ENCODE data around the gene PLEKHA6.
"Not testable (repeated sequence)": the region's sequence is repeated elsewhere in the genome, so short reads cannot be mapped to it uniquely, and the experiment has no call there.

The PLEKHA6 gene

DNA sequence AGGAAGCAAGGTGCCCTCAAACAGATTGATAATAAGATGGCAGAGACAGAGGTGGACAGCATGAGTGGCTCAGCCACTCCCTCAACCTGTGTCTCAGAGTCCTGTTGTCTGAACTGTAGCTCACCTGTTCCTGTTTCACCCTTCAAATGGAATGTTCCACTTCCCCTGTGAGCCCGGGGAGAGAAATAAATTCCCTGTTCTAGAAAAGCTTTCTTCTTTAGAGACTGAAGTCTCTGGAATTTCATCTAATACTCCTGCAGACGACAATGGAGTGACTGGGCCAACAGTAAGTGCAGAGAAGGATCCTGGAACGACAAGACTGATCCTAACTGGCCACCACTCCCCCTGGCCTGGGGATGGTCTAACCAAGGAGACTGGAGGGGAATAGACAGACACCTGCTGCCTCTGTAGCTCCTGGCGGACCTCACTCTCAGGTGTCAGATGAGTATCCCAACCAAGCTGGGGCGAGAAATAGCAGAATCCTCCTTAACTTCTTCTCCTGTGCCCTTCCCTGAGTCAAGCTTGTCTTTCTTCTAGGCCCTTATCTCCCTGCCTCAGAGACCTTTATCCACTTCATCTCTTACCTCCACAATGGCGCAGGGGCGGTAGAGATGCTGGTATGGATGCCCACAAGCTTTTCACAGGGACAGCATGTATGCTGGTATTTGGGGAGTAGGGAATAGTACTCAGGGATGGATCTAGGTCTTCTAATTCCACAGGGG is 45.4 kb downstream of the PLEKHA6 start:
- no peaks in the 10 kb centered on the region for H3K36me3 ChIP-seq (ENCODE audit: control insufficient read depth, low read length)
- H3K27me3 ChIP-seq (ENCODE audit: control insufficient read depth, low read length) = peaks cover 39% of the 10 kb centered on the region
- no peak overlapping the region for H3K4me2 ChIP-seq (ENCODE audit: low read length)
- H3K9me3 ChIP-seq (ENCODE audit: control insufficient read depth, insufficient read depth, low read length) = no peaks in the 10 kb centered on the region
- no peaks in the 10 kb centered on the region for H3K9me2 ChIP-seq (replicated peaks; ENCODE audit: control insufficient read depth, low read length)
- H3K4me3 ChIP-seq (ENCODE audit: low read length) = no peak overlapping the region
- no peaks in the 10 kb centered on the region for H3K79me2 ChIP-seq (ENCODE audit: control insufficient read depth, low read length)
- no peaks in the 10 kb centered on the region for H3F3A ChIP-seq (ENCODE audit: control insufficient read depth, insufficient read depth)
- peaks cover 9% of the 10 kb centered on the region; the same call in 1 of the 2 replicates for H3K4me1 ChIP-seq (ENCODE audit: control insufficient read depth, low read length)
- H3K27ac ChIP-seq (ENCODE audit: low read depth, low read length) = no peak overlapping the region
- TF ChIP-seq, protein P1, sequence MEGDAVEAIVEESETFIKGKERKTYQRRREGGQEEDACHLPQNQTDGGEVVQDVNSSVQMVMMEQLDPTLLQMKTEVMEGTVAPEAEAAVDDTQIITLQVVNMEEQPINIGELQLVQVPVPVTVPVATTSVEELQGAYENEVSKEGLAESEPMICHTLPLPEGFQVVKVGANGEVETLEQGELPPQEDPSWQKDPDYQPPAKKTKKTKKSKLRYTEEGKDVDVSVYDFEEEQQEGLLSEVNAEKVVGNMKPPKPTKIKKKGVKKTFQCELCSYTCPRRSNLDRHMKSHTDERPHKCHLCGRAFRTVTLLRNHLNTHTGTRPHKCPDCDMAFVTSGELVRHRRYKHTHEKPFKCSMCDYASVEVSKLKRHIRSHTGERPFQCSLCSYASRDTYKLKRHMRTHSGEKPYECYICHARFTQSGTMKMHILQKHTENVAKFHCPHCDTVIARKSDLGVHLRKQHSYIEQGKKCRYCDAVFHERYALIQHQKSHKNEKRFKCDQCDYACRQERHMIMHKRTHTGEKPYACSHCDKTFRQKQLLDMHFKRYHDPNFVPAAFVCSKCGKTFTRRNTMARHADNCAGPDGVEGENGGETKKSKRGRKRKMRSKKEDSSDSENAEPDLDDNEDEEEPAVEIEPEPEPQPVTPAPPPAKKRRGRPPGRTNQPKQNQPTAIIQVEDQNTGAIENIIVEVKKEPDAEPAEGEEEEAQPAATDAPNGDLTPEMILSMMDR (IDR thresholded peaks at IDR 0.05; ENCODE audit: low read depth, low read length, poor library complexity, severe bottlenecking) = no peak
- no peak for TF ChIP-seq EZH2phosphoT487 (IDR thresholded peaks at IDR 0.05; ENCODE audit: borderline replicate concordance, low read length)
- H4K20me1 ChIP-seq (ENCODE audit: control insufficient read depth, insufficient read depth, low read depth, low read length) = no peaks in the 10 kb centered on the region

GRCh38 chr1:204313675-204314074 is 46.1 kb downstream of the PLEKHA6 start:
- Histone ChIP-seq H3K4me2 (ENCODE audit: low read length) (no peak overlapping the region), H3K4me3 (ENCODE audit: low read length) (no peak overlapping the region), H3K9me2 (replicated peaks; ENCODE audit: control insufficient read depth, low read length) (no peaks in the 10 kb centered on the region), H3K9me3 (ENCODE audit: control insufficient read depth, insufficient read depth, low read length) (no peaks in the 10 kb centered on the region), H3F3A (ENCODE audit: control insufficient read depth, insufficient read depth) (no peaks in the 10 kb centered on the region), H3K36me3 (ENCODE audit: control insufficient read depth, low read length) (no peaks in the 10 kb centered on the region), H3K79me2 (ENCODE audit: control insufficient read depth, low read length) (no peaks in the 10 kb centered on the region), H3K4me1 (ENCODE audit: control insufficient read depth, low read length) (peaks cover 9% of the 10 kb centered on the region; the same call in 1 of the 2 replicates), H4K20me1 (ENCODE audit: control insufficient read depth, insufficient read depth, low read depth, low read length) (no peaks in the 10 kb centered on the region), H3K27me3 (ENCODE audit: control insufficient read depth, low read length) (peaks cover 34% of the 10 kb centered on the region), H3K27ac (ENCODE audit: low read depth, low read length) (no peak overlapping the region)
- TF ChIP-seq, protein P1 (IDR thresholded peaks at IDR 0.05; ENCODE audit: low read depth, low read length, poor library complexity, severe bottlenecking) = no peak

GRCh38 chr1:204310970-204311369 is 48.8 kb downstream of the PLEKHA6 start:
- H3K9me2 ChIP-seq (replicated peaks; ENCODE audit: control insufficient read depth, low read length); H3K9me3 ChIP-seq (ENCODE audit: control insufficient read depth, insufficient read depth, low read length); H3K4me3 ChIP-seq (ENCODE audit: low read length); H3F3A ChIP-seq (ENCODE audit: control insufficient read depth, insufficient read depth); H3K4me1 ChIP-seq (ENCODE audit: control insufficient read depth, low read length); H3K27ac ChIP-seq (ENCODE audit: low read depth, low read length); H3K36me3 ChIP-seq (ENCODE audit: control insufficient read depth, low read length); H3K79me2 ChIP-seq (ENCODE audit: control insufficient read depth, low read length); H3K4me2 ChIP-seq (ENCODE audit: low read length); H4K20me1 ChIP-seq (ENCODE audit: control insufficient read depth, insufficient read depth, low read depth, low read length): not testable (repeated sequence)
- peaks cover 33% of the 10 kb centered on the region for H3K27me3 ChIP-seq (ENCODE audit: control insufficient read depth, low read length)

DNA sequence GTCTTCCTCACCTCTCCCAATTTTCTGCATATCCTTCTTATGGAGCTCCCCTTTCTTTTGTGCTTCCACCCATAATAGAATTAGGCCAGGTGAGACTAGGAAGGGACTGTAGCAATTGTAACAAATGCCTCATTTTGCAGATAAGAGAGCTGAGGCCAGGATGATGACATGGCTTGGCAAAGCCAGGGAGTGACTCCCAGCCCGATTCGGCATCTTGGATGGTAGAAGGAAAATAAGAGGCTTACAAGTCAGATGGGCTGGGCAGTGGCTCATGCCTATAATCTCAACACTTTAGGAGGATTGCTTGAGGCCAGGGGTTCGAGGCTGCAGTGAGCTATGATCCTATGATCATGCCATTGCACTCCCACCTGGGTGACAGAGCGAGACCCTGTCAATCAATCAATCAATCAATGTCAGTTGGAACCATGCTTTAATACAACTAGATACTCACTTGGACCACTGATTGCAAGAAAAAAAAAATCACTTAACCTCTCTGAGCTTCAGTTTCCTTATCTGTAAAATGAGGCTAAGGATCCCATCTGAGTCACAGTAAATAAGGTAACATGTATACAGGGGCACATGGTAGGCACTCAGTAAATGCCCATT is 51.6 kb downstream of the PLEKHA6 start:
- H3K36me3 ChIP-seq (ENCODE audit: control insufficient read depth, low read length) = no peaks in the 10 kb centered on the region
- H3K4me1 ChIP-seq (ENCODE audit: control insufficient read depth, low read length) = no peaks in the 10 kb centered on the region
- no peaks in the 10 kb centered on the region for H3K9me3 ChIP-seq (ENCODE audit: control insufficient read depth, insufficient read depth, low read length)
- H3K27me3 ChIP-seq (ENCODE audit: control insufficient read depth, low read length) = peaks cover 28% of the 10 kb centered on the region
- TF ChIP-seq, protein P1 (IDR thresholded peaks at IDR 0.05; ENCODE audit: low read depth, low read length, poor library complexity, severe bottlenecking) = no peak
- TF ChIP-seq EZH2phosphoT487 (IDR thresholded peaks at IDR 0.05; ENCODE audit: borderline replicate concordance, low read length) = no peak
- H3K79me2 ChIP-seq (ENCODE audit: control insufficient read depth, low read length) = no peaks in the 10 kb centered on the region
- no peaks in the 10 kb centered on the region for H3K9me2 ChIP-seq (replicated peaks; ENCODE audit: control insufficient read depth, low read length)
- no peak overlapping the region for H3K4me3 ChIP-seq (ENCODE audit: low read length)
- H3K4me2 ChIP-seq (ENCODE audit: low read length) = no peak overlapping the region
- H3F3A ChIP-seq (ENCODE audit: control insufficient read depth, insufficient read depth) = no peaks in the 10 kb centered on the region
- no peak overlapping the region for H3K27ac ChIP-seq (ENCODE audit: low read depth, low read length)
- H4K20me1 ChIP-seq (ENCODE audit: control insufficient read depth, insufficient read depth, low read depth, low read length) = no peaks in the 10 kb centered on the region

All from DOHH2 (cell line).